ENCODE data around the gene WWC1. TPM values are rescaled to one million over a fixed set of nuclear protein-coding genes. Genes with fewer than 3 reads are reported as not detected.

WWC1 gene
- total RNA-seq, 2 experiments from 2014 or later, result 1.0 to 1.3 TPM

DNA sequence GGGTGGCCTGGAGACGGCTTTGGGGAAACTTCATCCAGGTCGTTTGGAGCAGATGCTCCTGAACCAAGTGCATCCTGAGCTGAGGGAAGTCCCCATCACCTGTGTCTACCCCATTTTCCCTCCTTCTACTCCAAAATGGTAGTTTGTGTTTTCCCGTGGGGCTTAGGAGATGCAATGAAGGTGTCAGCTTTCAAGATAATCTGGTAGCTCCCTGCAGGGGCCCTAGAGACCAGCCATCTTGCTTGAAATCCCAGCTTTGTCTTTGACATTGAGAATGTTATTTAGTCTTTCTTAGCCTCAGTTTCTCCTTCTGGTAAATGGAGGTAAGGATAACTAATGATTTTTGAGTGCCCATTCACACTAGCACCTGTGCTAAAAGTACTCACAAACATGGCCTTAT, 77.4 kb downstream of the WWC1 start:
- H3K27ac ChIP-seq (ENCODE audit: low read depth in 1 of 2, low read length in 2 of 2), result no peak overlapping the region
- no peak for DNase-seq
- no peaks in the 10 kb centered on the region for H3K4me1 Mint-ChIP-seq (ENCODE audit: low read depth)

DNA sequence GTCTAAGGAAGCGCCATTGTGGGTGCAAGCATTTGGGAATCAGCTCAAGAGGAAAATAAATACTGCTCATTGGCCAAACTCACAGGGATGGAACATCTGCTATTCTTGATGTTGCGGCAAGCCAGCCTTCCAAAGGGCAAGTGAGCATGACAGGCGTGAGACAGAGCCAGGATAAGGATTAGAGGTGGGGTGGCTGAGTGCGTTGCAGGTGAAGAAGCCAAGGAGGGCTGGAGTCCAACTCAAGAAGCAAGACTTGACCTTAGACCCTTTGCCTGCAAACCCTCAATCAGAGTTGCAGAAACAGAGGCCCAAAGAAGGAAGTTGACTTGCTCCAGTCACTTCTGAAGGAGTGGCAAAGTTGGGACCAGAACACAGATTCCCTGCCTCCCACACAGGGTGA, 79.4 kb downstream of the WWC1 start:
- DNase-seq (no peak), ATAC-seq (ENCODE audit: poor library complexity) (no peak)
- Histone ChIP-seq H3K27ac (ENCODE audit: low read depth in 1 of 2, low read length in 2 of 2) (no peak overlapping the region), H3K36me3 (ENCODE audit: insufficient read depth, low read length) (no peaks in the 10 kb centered on the region), H3K9me3 (ENCODE audit: control insufficient read depth in 1 of 2, insufficient read depth in 1 of 2, low read length in 2 of 2) (no peaks in the 10 kb centered on the region), H3K4me3 (ENCODE audit: low read length) (no peak overlapping the region), H3K4me1 (ENCODE audit: insufficient read depth, low read length) (no peaks in the 10 kb centered on the region), H3K27me3 (ENCODE audit: control insufficient read depth in 1 of 2, insufficient read depth in 2 of 2, low read length in 2 of 2) (no peaks in the 10 kb centered on the region)
- H3K27ac Mint-ChIP-seq, result no peak overlapping the region
- H3K36me3 Mint-ChIP-seq (ENCODE audit: low read depth), result no peaks in the 10 kb centered on the region
- TF ChIP-seq, protein P1, sequence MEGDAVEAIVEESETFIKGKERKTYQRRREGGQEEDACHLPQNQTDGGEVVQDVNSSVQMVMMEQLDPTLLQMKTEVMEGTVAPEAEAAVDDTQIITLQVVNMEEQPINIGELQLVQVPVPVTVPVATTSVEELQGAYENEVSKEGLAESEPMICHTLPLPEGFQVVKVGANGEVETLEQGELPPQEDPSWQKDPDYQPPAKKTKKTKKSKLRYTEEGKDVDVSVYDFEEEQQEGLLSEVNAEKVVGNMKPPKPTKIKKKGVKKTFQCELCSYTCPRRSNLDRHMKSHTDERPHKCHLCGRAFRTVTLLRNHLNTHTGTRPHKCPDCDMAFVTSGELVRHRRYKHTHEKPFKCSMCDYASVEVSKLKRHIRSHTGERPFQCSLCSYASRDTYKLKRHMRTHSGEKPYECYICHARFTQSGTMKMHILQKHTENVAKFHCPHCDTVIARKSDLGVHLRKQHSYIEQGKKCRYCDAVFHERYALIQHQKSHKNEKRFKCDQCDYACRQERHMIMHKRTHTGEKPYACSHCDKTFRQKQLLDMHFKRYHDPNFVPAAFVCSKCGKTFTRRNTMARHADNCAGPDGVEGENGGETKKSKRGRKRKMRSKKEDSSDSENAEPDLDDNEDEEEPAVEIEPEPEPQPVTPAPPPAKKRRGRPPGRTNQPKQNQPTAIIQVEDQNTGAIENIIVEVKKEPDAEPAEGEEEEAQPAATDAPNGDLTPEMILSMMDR (IDR thresholded peaks at IDR 0.05), result no peak
- H3K4me1 Mint-ChIP-seq (ENCODE audit: low read depth), result no peaks in the 10 kb centered on the region
- no peak overlapping the region for H3K4me3 Mint-ChIP-seq
- H3K9me3 Mint-ChIP-seq, result no peaks in the 10 kb centered on the region
- no peaks in the 10 kb centered on the region for H3K27me3 Mint-ChIP-seq
- POLR2A ChIA-PET, result no interaction called here
- intact Hi-C loops (cut with DNase I, micrococcal nuclease), result no loop called here
- CTCF ChIA-PET, result no interaction called here

More for the DNA sequence above, 77.4 kb downstream of the WWC1 start:
- POLR2A ChIA-PET, result no interaction called here
- no peaks in the 10 kb centered on the region for H3K27me3 ChIP-seq (ENCODE audit: control insufficient read depth in 1 of 2, insufficient read depth in 2 of 2, low read length in 2 of 2)
- H3K4me3 Mint-ChIP-seq, result no peak overlapping the region
- intact Hi-C loops (cut with DNase I, micrococcal nuclease), result no loop called here
- TF ChIP-seq, protein P1 (IDR thresholded peaks at IDR 0.05), result no peak
- no peaks in the 10 kb centered on the region for H3K9me3 ChIP-seq (ENCODE audit: control insufficient read depth in 1 of 2, insufficient read depth in 1 of 2, low read length in 2 of 2)
- no peaks in the 10 kb centered on the region for H3K36me3 ChIP-seq (ENCODE audit: insufficient read depth, low read length)
- CTCF ChIA-PET, result interaction anchor here (0.7 kb wide), 1 partner anchor 10 kb away, joined by 3 read pairs; no protein-coding TSS in a partner anchor
- H3K9me3 Mint-ChIP-seq, result no peaks in the 10 kb centered on the region
- no peak overlapping the region for H3K27ac Mint-ChIP-seq
- no peak overlapping the region for H3K4me3 ChIP-seq (ENCODE audit: low read length)
- H3K36me3 Mint-ChIP-seq (ENCODE audit: low read depth), result no peaks in the 10 kb centered on the region
- H3K27me3 Mint-ChIP-seq, result no peaks in the 10 kb centered on the region
- ATAC-seq (ENCODE audit: poor library complexity), result no peak
- no peaks in the 10 kb centered on the region for H3K4me1 ChIP-seq (ENCODE audit: insufficient read depth, low read length)

DNA sequence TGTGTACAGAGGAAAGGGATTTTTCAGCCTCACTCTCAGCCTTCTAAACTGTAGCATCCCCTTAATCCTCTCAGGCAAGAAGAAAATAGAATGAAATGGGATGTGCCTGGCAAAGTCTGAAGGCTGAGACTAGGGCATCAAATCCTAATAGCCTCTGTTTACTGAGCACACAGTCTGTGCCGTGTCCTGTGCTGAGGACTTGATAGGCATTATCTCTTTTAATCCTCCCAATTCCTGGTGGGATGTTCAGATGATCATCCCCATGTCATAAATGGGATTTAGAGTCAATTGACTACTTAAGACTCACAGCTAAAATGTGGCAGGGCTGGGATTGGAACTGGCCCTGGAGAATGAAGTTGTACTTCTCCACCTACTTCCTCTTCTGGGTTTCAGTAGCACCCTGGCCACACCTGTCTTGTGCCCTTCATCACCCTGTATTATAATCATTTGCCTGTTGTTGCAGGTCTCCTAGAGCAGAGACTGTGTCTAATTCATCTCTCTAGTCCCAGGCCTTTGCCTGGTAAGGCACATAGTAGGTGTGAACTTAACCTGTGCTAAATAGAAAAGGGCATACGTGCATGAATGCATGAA, 81.0 kb downstream of the WWC1 start:
- TF ChIP-seq, protein P1 (IDR thresholded peaks at IDR 0.05), result no peak
- no peak overlapping the region for H3K4me3 Mint-ChIP-seq
- no peaks in the 10 kb centered on the region for H3K36me3 Mint-ChIP-seq (ENCODE audit: low read depth)
- peaks cover 8% of the 10 kb centered on the region for H3K4me1 Mint-ChIP-seq (ENCODE audit: low read depth)
- ChIA-PET POLR2A (no interaction called here), CTCF (no interaction called here)
- DNase-seq (no peak), ATAC-seq (ENCODE audit: poor library complexity) (no peak)
- Histone ChIP-seq H3K4me1 (ENCODE audit: insufficient read depth, low read length) (no peaks in the 10 kb centered on the region), H3K4me3 (ENCODE audit: low read length) (no peak overlapping the region), H3K9me3 (ENCODE audit: control insufficient read depth in 1 of 2, insufficient read depth in 1 of 2, low read length in 2 of 2) (no peaks in the 10 kb centered on the region), H3K27ac (ENCODE audit: low read depth in 1 of 2, low read length in 2 of 2) (no peak overlapping the region), H3K27me3 (ENCODE audit: control insufficient read depth in 1 of 2, insufficient read depth in 2 of 2, low read length in 2 of 2) (no peaks in the 10 kb centered on the region), H3K36me3 (ENCODE audit: insufficient read depth, low read length) (no peaks in the 10 kb centered on the region)
- H3K27me3 Mint-ChIP-seq, result no peaks in the 10 kb centered on the region
- H3K9me3 Mint-ChIP-seq, result no peaks in the 10 kb centered on the region
- intact Hi-C loops (cut with DNase I, micrococcal nuclease), result no loop called here
- no peak overlapping the region for H3K27ac Mint-ChIP-seq
